HG02571 (cell line): Measurements from ENCODE around the gene KLHDC4.

Experiments
- ATAC-seq: cut with Tn5 transposase; IDR thresholded peaks from one replicate; pipeline ENCODE4 v1.9.1; 2021; ENCODE audit warnings: mild to moderate bottlenecking, moderate library complexity; ENCODE audit not compliant: unreplicated experiment

Gene KLHDC4

DNA sequence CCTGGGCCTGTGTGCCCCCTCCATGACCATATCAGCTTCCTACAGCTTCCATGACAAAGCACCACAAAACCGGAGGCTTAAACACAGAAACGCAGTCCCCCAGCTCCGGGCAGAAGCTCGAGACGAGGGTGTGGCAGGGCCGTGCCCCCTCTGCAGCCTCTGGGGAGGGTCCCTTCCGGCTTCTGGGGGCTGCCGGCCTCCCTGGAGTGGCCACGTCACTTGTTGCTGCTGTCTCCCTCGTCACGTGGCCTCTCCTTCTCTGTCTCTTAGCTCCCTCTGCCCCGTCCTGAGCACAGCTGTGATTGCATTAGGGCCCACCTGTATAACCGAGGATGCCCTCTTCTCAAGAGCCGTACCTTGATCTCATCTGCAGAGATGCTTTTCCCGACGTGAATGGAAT lies 98.9 kb downstream of the KLHDC4 start:
- ATAC-seq = no peak

- no peak for ATAC-seq
Observed at GRCh38 chr16:87665193-87665592, 100.6 kb downstream of the KLHDC4 start.

DNA sequence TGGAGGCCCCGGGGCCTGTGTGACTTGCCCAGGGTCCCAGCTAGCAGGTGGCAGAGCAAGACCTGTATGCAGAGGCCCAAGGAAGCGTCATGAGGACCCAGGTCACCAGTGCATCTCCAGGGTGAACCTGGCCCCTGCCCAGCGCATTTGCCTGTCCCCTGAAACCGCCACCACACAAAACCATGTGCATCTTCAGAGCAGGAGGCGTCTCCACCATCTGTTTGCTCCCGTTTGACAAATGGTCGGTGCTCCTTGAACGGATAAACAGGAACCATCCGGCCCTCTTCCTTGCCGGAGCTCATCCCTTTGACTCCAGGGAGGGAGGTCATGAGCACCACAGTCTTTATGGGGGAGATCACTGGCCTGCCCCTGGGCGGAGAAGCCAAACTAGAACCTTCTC lies 101.0 kb downstream of the KLHDC4 start:
- no peak for ATAC-seq

DNA sequence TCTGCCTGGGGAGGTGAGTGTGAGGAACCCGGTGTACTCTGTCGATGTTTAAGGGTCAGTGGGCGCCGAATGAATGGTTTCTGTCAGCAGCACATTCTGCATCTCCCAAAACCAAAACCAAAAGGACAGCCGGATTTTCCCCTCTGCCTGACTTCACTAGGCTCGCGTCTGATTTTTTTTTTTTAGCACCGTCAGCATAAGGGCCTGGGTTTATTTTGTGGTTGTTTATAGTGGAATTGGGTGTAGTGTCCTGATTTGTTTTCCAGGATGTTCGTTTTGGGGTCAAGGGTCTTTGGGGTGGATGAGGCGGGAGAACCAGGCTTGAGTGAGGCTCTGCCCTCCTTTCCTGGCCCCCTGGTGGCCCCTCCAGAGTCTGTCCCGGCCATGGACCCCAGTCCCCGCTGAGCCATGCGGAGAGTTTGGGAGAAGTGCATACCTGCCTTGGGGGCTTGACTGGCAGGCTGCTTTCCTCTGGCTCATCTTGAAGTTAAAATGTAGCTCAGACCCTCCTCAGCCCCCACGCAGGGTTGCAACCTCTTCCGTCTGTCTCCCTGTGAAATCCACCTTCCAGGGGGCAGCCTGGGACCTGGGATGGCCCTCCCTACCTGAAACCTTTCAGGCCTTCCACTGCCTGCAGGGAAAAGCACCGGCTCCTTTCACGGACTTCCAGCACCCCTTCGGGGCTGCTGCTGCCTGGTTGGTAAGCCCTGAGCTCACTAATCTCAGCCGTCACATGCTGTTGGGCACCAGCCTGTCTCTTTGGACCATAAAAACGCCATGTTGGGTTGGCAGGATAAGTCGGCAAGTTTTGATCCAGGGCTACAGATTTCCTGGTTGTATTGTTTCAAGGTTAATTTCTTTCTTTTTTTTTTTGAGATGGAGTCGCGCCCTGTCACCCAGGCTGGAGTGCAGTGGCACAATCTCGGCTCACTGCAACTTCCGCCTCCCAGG lies 103.3 kb downstream of the KLHDC4 start:
- ATAC-seq = no peak

DNA sequence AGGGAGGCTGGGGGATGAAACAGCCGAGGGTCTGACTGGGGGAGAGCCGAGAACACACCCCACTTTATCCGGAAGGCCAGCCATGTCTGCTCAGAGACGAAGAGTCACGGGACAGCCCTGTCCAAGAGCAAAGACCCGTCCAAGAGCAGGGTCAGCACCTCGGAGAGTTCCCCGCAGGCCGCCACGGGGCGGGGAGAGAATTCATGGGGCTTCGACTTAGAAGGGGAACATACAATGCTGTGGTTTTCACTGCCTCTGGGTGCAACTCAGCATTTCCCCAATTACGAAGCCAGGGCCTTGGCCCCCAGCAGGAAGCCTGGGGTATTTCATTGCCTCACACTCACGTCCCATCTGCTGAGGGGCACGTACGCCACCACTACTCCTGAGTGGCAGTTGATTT lies 104.2 kb downstream of the KLHDC4 start:
- no peak for ATAC-seq

- ATAC-seq = no peak
Observed at GRCh38 chr16:87658564-87659225, 107.1 kb downstream of the KLHDC4 start.
